GM12891 (cell line): ENCODE results near the gene GSTK1.

Experiments used
- POLR2A ChIP-seq: IDR thresholded peaks from 2 replicates; pipeline ENCODE4 v1.6.1; 2011; ENCODE audit warnings: low read depth, low read length, control low read depth
- POLR2AphosphoS5 ChIP-seq: IDR thresholded peaks from 2 replicates; pipeline ENCODE4 v1.6.1; 2011; ENCODE audit warnings: low read depth, low read length, control low read depth
- POU2F2 ChIP-seq: IDR thresholded peaks from 2 replicates; pipeline ENCODE4 v1.6.1; 2011; ENCODE audit warnings: low read depth, mild to moderate bottlenecking, control low read depth, low read length, moderate library complexity
- TAF1 ChIP-seq: IDR thresholded peaks from 2 replicates; pipeline ENCODE4 v1.6.1; 2011; ENCODE audit warnings: low read depth, low read length, control low read depth

GRCh38 chr7:143299840-143300239 lies 36.6 kb downstream of the GSTK1 start:
- TF ChIP-seq POLR2A, result no peak
- TF ChIP-seq POLR2AphosphoS5, result no peak
- no peak for TF ChIP-seq TAF1
- no peak for TF ChIP-seq POU2F2
